HUES64 (cell line): ENCODE data around the gene SLC38A1. TPM values are rescaled to one million over a fixed set of nuclear protein-coding genes. Genes with fewer than 3 reads are reported as not detected.
"Not testable (repeated sequence)": the region's sequence is repeated elsewhere in the genome, so short reads cannot be mapped to it uniquely, and the experiment has no call there.

Experiments used
- H3K27ac ChIP-seq: 2 replicates; pipeline ENCODE4 v1.7.0; 2013; ENCODE audit warnings: low read depth, low read length, inconsistent platforms
- H3K27me3 ChIP-seq: 2 replicates; pipeline ENCODE4 v1.6.1; 2013; ENCODE audit warnings: mild to moderate bottlenecking, low read length; ENCODE audit not compliant: insufficient read depth
- H3K36me3 ChIP-seq: 2 replicates; pipeline ENCODE4 v1.6.1; 2013; ENCODE audit warnings: mild to moderate bottlenecking, low read length; ENCODE audit not compliant: insufficient read depth
- H3K4me1 ChIP-seq: 2 replicates; pipeline ENCODE4 v1.6.1; 2013; ENCODE audit warnings: mild to moderate bottlenecking, low read length, moderate library complexity; ENCODE audit not compliant: insufficient read depth
- H3K4me3 ChIP-seq: 2 replicates; pipeline ENCODE4 v1.5.1; 2013; ENCODE audit warnings: mild to moderate bottlenecking, low read length, moderate library complexity
- H3K9ac ChIP-seq: 2 replicates; pipeline ENCODE4 v1.6.1; 2013; ENCODE audit warnings: mild to moderate bottlenecking, low read depth, low read length
- H3K9me3 ChIP-seq: 2 replicates; pipeline ENCODE4 v1.6.1; 2013; ENCODE audit warnings: low read depth, low read length; ENCODE audit not compliant: insufficient read depth
- WGBS: fragments of 150-250, 120-280 bp; methylation state at CpG from one replicate; pipeline ENCODE4 v1.1.7; 2013; ENCODE audit warnings: missing lambda C conversion rate; 5-methylcytosine and 5-hydroxymethylcytosine counted together
- polyA plus RNA-seq, 2 experiments: library from polyadenylated mRNA; stranded (reverse); fragments of 50-300 nt; gene quantifications; one replicate each; pipeline ENCODE4 v1.2.3, GENCODE V29; 2013

Gene SLC38A1
- polyA plus RNA-seq (2013, experiment 1 of 2) = 122 TPM
- polyA plus RNA-seq (2013, experiment 2 of 2) = 118 TPM

DNA sequence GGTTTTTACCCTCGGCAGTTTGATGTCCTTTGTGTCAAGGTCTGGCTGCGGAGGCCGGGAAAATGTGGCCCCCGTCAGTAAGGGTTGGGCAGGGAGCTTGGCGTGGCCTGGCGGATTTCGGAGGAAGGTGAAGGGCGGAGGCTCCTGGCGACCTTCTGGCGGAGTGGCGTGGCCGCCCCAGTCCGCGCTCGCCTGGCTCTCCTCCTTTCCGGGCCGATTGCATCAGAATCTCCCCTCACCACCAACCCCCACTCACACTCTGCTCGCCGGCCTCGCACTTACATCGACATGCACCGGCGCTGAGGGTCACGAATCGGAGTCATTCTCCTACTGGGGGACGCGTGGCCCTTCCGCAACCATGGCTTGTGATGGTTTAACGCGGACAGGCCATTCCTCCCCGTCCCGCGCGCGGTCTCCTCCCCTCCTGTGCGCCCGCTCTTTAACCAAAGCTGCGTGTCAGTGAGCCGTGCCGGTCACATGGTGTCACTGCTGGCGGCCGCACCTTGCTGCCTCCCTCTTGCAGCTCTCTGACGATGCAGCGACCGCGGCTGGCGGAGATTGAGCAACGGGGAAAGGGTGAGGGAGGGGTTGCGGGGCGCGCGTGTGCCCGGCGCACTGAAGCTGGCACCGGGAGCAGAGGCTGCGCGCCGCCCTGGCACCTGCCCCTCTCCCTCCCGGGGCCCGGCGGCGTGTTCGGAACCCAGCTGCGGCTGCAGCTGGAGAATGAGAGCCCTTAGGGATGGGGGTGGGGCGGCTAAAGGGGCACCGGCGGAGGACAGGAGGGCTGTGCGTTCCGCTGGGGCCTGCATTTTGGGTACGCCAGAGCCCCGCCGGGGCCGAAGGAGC lies at the start of gene SLC38A1:
Gene SLC38A1 (minus strand): TSS at position 461 of the 846 bp plus-strand sequence. CDS start 29,243 bp downstream, outside the sequence.
- Histone ChIP-seq H3K4me3 (peak within 1 kb of the TSS; percentile 90), H3K27me3 (no peaks in the 10 kb centered on the region), H3K9ac (peak within 1 kb of the TSS; percentile 99), H3K36me3 (0 out of 2 replicates have a peak, but pooled peaks cover 6% of the 10 kb centered on the region), H3K9me3 (no peaks in the 10 kb centered on the region), H3K4me1 (peaks cover 39% of the 10 kb centered on the region), H3K27ac (peak within 1 kb of the TSS; percentile 96)
- under 1% methylated on average over 73 of the region's 73 CpGs for WGBS

DNA sequence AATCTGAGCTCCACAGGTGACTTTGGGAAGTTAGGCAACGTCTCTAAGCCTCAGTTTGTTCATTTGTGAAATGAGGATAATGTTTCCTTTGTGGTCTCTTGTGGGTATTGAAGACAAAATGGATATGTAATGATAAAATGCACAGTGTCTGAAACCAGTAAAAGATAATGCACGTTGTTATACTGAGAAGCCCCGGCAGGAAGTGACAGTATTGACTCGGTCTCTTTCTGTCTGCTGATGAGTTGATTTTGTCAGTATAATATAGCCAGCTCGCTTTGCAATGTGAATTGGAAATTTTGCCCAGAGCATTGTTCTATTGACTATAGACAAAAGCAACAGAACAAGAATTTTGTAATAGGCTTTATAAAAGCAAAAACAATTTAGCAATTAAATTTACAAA lies 49.2 kb upstream of the SLC38A1 start:
- Histone ChIP-seq H3K4me3 (no peak overlapping the region), H3K9ac (no peak overlapping the region), H3K4me1 (peaks cover 26% of the 10 kb centered on the region), H3K36me3 (no peaks in the 10 kb centered on the region; the same call in 1 of the 2 replicates), H3K27me3 (no peaks in the 10 kb centered on the region), H3K9me3 (peaks cover 38% of the 10 kb centered on the region), H3K27ac (no peak overlapping the region)
- 86% methylated on average over 5 of the region's 5 CpGs for WGBS

DNA sequence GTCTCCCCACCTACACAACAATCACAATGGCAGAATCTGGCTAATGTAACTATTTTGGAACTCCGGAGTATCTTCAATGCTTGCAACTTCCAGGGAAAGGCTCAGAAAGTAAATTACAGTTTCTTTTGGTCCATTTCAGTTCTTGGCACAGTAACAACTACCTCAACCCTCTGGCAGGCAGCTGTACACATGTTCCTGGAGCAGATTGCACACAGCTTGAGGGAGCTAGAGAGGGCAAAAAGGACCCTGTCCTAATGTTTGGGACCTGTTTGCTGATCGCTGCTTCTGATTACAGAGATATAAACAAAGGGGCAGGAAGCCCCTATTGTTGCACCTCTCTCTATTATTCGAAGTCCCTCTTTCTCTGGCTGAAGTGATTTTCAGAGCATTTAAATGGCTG lies 35.2 kb upstream of the SLC38A1 start:
- Histone ChIP-seq H3K9ac (no peak overlapping the region), H3K9me3 (peaks cover 16% of the 10 kb centered on the region), H3K4me1 (peaks cover 23% of the 10 kb centered on the region), H3K4me3 (no peak overlapping the region), H3K27ac (no peak overlapping the region), H3K27me3 (no peaks in the 10 kb centered on the region), H3K36me3 (no peaks in the 10 kb centered on the region)
- WGBS = 75% methylated on average over 3 of the region's 3 CpGs

DNA sequence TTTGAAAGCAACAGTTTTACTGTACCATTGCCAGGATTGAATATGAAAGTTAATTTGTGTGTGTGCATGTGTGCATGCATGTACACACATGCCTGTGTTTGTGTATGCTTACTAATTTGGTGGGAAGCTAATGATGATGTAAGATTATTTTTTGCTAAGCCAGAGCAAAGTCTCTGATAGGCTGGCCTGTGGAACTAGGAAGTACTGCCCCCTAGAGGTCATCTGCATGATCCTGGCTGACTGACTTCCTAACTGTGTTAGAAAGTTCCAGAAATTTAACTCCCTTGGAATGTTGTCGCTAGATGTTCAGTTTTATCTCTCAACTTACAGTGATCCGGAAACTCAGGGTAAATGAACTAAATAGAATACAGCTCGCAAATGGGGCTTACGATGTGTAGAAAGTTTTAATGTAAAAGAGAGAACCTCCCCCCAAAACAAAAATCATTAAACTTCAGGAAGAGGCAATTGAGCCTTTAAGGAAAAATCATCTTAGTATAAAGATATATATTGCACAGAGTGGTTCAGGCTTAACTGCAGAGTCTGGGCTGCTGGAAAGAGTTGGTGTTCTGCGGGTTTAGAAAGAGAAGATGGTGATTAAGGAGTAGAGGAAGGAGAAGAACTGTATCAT lies 34.3 kb upstream of the SLC38A1 start:
- H3K4me1 ChIP-seq = peaks cover 24% of the 10 kb centered on the region
- H3K27ac ChIP-seq = no peak overlapping the region
- H3K9me3 ChIP-seq = peaks cover 16% of the 10 kb centered on the region
- H3K36me3 ChIP-seq = no peaks in the 10 kb centered on the region
- no peaks in the 10 kb centered on the region for H3K27me3 ChIP-seq
- WGBS = 95% methylated on average over 3 of the region's 5 CpGs
- H3K9ac ChIP-seq = no peak overlapping the region
- no peak overlapping the region for H3K4me3 ChIP-seq

DNA sequence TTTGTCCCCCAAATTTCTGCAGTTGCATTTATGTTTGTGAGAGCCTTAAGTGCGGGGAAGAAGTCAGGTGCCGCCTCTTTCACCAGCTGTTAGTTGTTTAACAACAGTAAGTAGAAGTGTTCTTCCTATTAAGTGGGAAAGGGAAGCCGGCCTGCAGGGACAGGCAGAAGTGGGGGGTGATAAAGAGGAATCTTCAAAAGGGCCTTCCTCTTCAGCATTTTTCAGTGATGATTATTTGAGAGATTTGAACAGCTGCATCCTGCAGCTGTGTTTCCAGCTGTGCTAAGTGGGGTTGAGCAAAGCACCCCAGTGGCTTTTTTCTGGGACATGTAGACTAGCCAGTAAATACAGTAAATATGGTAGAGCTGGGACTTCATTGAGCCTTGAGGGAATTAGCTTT lies 32.1 kb upstream of the SLC38A1 start:
- Histone ChIP-seq H3K9me3 (peaks cover 7% of the 10 kb centered on the region), H3K36me3 (no peaks in the 10 kb centered on the region), H3K9ac (no peak overlapping the region), H3K27ac (no peak overlapping the region), H3K4me1 (peaks cover 24% of the 10 kb centered on the region), H3K4me3 (no peak overlapping the region), H3K27me3 (no peaks in the 10 kb centered on the region)
- WGBS = 70% methylated on average over 3 of the region's 3 CpGs

DNA sequence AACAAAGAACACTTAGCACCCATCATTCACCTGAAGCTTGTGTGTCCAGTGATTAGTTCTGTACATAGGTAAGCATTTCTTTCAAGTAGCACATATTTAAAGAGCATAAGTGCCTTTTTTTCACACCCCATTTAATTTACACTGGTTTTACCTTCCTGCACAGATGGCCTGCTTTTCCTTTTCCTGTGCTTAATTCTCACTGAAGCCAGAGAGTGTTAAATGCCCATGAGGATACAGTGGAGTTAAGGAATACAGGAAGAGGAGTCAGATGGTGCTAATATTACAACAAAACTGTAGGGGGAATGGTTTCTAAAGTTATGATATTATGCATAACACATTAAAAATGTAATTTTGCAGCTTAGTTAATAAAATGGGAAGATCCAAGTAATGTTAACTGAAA lies 31.0 kb upstream of the SLC38A1 start:
- H3K4me1 ChIP-seq = peaks cover 24% of the 10 kb centered on the region
- H3K9ac ChIP-seq = no peak overlapping the region
- no peak overlapping the region for H3K27ac ChIP-seq

DNA sequence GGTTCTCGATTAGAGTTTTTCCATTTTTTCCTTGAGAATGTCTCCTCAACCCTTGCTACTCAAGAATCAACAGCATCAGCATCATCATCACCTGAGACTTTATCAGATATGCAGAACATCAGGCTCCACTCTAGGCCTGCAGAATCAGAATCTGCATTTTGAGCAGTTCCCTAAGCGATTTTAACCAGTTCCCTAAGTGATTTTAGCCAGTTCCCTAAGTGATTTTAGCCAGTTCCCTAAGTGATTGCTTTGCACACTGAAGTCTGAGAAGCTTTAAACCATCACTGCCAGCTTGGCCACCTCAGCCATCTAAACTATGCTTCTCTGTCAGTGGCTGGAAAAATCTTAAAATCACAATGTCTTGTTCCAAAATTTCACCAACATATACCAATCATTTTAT lies 29.4 kb upstream of the SLC38A1 start:
- H3K4me3 ChIP-seq = no peak overlapping the region
- WGBS = 86% methylated on average over 2 of the region's 2 CpGs

More for the DNA sequence above, 31.0 kb upstream of the SLC38A1 start:
- H3K4me3 ChIP-seq = no peak overlapping the region
- no peaks in the 10 kb centered on the region for H3K27me3 ChIP-seq
- no peaks in the 10 kb centered on the region for H3K9me3 ChIP-seq
- H3K36me3 ChIP-seq = no peaks in the 10 kb centered on the region

DNA sequence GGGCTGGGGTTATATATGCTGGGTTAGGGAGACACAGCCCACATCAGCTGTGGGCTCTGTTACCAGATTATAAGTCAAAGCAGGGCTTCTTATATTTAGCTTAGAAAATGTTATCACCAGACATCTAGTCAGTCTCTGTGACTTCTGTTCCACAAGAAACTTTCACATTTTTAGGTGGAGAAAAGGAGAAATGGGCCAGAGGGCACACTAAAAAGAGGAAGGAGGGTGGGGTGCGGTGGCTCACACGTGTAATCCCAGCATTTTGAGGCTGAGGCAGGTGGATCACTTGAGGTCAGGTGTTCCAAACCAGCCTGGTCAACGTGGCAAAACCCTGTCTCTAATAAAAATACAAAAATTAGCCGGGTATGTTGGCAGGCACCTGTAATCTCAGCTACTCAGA lies 28.0 kb upstream of the SLC38A1 start:
- Histone ChIP-seq H3K9me3 (no peaks in the 10 kb centered on the region), H3K27me3 (no peaks in the 10 kb centered on the region), H3K9ac (no peak overlapping the region), H3K4me1 (peaks cover 14% of the 10 kb centered on the region; the same call in 1 of the 2 replicates), H3K36me3 (no peaks in the 10 kb centered on the region), H3K4me3 (no peak overlapping the region), H3K27ac (no peak overlapping the region)
- 89% methylated on average over 4 of the region's 4 CpGs for WGBS

More for the DNA sequence above, 29.4 kb upstream of the SLC38A1 start:
- no peaks in the 10 kb centered on the region for H3K9me3 ChIP-seq
- no peak overlapping the region for H3K9ac ChIP-seq
- H3K36me3 ChIP-seq = no peaks in the 10 kb centered on the region
- H3K4me1 ChIP-seq = peaks cover 14% of the 10 kb centered on the region; the same call in 1 of the 2 replicates
- no peaks in the 10 kb centered on the region for H3K27me3 ChIP-seq
- H3K27ac ChIP-seq = no peak overlapping the region

DNA sequence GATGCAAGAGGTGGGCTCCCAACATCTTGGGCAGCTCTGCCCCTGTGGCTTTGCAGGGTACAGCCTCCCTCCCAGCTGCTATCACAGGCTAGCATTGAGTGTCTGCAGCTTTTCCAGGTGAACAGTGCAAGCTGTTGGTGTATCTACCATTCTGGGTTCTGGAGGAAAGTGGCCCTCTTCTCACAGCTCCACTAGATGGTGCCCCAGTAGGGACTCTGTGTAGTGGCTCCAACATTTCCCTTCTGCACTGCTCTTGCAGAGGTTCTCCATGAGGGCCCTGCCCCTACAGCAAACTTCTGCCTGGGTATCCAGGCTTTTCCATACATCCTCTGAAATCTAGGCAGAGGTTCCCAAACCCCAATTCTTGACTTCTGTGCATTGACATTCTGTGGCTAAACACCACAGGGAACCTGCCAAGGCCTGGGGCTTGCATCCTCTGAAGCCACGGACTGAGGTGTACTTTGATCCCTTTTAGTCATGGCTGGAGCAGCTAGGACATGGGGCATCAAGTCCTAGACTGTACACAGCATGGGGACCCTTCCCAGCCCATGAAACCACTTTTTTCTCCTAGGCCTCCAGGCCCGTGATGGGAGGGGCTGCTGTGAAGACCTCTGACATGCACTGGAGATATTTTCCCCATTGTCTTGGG lies 24.0 kb upstream of the SLC38A1 start:
- Histone ChIP-seq H3K9ac (no peak overlapping the region), H3K4me1 (no peaks in the 10 kb centered on the region), H3K9me3 (no peaks in the 10 kb centered on the region), H3K27ac (no peak overlapping the region), H3K27me3 (no peaks in the 10 kb centered on the region), H3K36me3 (no peaks in the 10 kb centered on the region), H3K4me3 (no peak overlapping the region)
- WGBS = 90% methylated on average over 2 of the region's 2 CpGs

DNA sequence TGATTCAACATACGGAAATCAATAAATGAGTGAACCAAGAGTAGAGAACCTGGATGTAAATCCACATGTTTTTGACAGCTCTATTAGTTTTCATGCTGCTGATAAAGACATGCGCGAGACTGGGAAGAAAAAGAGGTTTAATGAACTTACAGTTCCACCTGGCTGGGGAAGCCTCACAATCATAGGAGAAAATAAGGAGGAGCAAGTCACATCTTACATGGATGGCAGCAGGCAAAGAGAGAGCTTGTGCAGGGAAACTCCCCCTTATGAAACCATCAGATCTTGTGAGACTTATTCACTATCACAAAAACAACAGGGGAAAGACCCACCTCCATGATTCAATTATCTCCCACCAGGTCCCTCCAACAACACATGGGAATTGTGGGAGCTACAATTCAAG lies 23.1 kb upstream of the SLC38A1 start:
- not testable (repeated sequence) for H3K36me3 ChIP-seq, H3K9ac ChIP-seq, H3K9me3 ChIP-seq, H3K4me3 ChIP-seq, H3K27me3 ChIP-seq, H3K4me1 ChIP-seq, H3K27ac ChIP-seq
- 97% methylated on average over 3 of the region's 3 CpGs for WGBS

DNA sequence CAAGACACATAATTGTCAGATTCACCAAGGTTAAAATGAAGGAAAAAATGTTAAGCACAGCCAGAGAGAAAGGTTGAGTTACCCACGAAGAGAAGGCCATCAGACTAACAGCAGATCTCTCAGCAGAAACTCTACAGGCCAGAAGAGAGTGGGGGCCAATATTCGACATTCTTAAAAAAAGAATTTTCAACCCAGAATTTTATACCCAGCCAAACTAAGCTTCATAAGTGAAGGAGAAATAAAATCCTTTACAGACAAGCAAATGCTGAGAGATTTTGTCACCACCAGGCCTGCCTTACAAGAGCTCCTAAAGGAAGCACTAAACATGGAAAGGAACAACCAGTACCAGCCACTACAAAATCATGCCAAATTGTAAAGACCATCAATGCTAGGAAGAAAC lies 16.3 kb upstream of the SLC38A1 start:
- 76% methylated on average over 2 of the region's 2 CpGs for WGBS
- not testable (repeated sequence) for H3K4me1 ChIP-seq, H3K4me3 ChIP-seq, H3K27ac ChIP-seq, H3K27me3 ChIP-seq, H3K9ac ChIP-seq, H3K36me3 ChIP-seq
- H3K9me3 ChIP-seq = peaks cover 24% of the 10 kb centered on the region; the same call in 1 of the 2 replicates
